NCI-H2196 treated with DMSO at 0.1 percent for 48 hours (cell line): ENCODE data around the gene B3GNT4.
"Not testable (repeated sequence)": the region's sequence is repeated elsewhere in the genome, so short reads cannot be mapped to it uniquely, and the experiment has no call there.

ENCODE experiments used
- DNase-seq: peaks from one replicate; lab custom pipeline; 2025; ENCODE audit not compliant: unreplicated experiment; lab: John Stamatoyannopoulos, UW

The B3GNT4 gene

DNA sequence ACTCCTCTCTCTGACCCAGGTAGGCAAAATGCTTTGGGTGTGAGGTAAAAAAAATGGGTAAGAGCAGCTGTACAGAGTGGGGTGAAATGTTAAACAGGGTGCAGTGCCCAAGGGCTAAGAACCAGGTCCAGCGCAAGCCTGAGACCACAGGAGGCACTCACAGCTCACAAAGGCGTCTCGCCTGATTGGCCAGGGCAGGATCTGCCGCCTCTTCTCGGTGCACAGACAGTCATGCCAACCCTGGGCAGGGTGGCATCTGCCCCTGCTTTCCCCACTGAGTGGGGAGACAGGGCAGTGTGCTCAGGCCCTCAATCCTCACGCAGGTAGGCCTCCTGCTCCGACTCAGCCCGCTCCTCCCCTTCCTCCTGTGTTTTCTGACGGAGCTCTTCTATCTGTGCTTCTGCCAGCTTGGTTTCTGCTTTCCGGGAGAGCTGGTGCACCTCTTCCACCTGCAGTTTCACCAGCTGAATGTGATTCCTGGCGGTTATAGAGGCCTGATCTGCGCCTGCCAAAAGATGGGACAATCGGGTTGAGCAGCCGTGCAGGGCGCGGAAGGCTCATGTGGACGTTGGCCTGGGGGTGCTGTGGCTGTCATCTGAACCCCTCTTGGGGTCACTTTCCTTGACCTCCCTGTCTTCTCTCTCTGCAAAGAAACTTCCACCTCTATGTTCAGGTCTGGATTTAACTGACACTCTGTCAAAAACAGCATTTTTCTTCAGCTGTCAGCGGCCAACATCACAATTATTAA is 4.7 kb downstream of the B3GNT4 start:
- DNase-seq, result no peak

- no peak for DNase-seq
Observed at GRCh38 chr12:122215771-122216170, 12.3 kb downstream of the B3GNT4 start.

- DNase-seq, result no peak
Observed at GRCh38 chr12:122216445-122216844, 12.9 kb downstream of the B3GNT4 start.

GRCh38 chr12:122225683-122226365 is 22.3 kb downstream of the B3GNT4 start, which contains the start of gene DIABLO:
Gene DIABLO, minus strand, starts transcription at chr12:122226052. Its CDS starts 38 bp downstream, at chr12:122226014.
- DNase-seq, result peak; percentile 99

DNA sequence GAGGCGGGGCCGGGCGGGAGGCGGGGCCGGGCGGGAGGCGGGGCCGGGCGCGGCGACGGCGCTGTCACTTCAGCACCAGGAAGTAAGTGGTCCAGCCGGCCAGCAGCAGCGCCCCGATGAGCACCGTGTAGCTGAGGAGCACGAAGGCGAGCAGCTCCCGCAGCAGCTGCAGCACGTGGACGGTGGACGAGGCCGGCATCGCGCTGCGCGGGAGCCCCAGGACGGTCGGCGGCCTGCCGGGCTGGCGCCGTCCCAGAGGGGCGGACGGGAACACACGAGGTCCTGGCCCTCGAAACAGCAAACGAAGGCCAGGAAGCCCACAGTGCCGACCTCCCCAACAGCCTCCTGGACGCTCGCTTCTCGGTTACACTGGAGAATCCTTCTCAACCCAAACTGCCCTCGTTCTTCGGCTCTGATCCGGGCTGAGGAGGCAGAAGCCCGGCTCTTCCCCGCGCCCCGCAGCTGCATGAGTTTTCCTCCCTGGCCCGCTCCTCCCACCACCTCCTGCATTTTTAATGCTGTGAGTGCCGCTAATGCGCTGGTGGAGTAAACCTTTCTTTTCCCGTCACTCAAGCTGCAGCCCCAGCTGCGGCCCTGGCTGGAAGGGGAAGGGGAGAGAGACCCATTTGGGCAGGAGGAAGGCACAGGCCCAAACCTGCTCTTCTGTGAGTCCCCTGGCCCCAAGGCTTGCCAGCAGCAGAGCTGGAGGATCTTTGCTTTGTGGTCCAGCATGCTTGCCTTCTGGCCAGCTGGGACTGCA is 23.0 kb downstream of the B3GNT4 start:
- no peak for DNase-seq

GRCh38 chr12:122227341-122227740 is 23.8 kb downstream of the B3GNT4 start:
- DNase-seq, result no peak

DNA sequence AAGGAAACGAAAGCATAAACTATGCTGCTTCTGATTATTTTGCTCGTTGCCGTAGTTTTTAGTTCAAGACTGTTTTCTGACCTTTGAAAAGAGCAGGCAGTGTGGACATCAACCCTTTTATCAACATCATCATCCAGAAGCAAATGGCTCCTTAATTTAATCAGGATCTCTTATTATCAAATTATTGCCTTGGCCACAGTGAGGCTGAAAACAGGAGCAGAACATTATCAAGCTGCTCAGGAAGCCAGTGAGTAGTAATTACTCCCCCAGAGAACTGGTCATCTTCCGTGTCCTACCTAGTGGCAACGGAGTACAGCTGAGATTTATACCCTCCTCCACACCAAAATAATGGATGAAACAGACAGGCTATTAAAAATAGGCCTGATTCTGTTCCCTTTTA is 24.6 kb downstream of the B3GNT4 start:
- DNase-seq, result no peak

GRCh38 chr12:122230798-122231197 is 27.3 kb downstream of the B3GNT4 start:
- no peak for DNase-seq

DNA sequence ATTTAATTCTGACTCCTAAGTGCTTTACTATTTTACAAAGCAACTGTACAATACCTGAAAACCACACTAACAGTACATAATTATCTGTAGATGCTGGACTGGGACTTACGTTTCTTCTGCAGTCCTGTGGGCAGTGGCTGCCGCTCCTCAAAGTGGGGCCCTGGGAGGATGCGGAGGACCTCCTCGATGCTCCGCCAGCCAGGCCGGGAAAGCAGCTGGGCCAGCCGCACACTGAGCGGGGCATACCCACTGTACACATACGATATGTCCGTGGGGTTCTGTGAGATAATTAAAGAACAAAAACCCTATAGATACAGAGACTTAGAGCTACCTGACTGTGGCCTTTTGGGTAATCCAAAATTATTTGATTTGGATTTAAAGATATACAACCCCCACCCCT is 29.2 kb downstream of the B3GNT4 start:
- DNase-seq, result no peak

DNA sequence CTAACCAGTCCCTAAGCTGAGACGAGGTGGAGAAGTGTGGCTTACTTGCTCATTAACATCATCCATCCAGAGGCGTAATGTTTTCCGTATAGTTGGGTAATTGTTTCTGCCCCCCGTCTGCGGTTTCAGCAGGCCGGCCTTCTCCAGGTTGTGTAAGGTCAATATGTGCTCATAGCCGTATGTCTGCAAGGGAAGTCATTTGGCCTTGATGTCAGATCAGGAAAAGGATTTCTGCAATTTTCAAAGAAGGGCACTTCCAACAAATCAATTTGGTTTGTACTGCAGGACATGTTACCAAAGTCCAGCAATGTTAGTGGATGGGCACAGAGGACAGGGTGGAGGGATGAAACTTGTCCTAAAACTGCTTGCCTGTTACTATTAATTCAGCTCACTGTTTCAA is 32.2 kb downstream of the B3GNT4 start:
- no peak for DNase-seq

GRCh38 chr12:122238861-122239260 is 35.4 kb downstream of the B3GNT4 start:
- DNase-seq, result no peak

DNA sequence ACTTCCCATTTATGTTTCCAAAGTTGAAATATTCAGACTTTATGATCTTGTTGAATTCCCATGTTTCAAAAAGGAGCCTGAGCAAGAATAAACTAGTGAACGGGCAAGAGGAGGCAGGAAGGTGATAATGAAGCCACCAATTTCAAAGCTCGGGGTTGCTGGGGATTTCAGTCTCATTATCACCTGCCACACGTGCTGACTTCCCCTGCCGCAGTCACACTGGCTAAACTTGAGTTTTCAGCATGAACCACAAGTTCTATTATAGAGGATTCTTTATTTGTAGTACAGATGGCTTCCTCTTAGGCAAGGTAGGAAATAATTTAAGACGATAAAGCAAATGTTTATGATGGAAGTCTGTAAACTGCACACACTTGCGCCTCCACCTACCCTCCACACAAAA is 40.5 kb downstream of the B3GNT4 start:
- DNase-seq, result no peak

GRCh38 chr12:122244565-122245371 is 41.3 kb downstream of the B3GNT4 start:
- DNase-seq, result no peak

GRCh38 chr12:122245553-122245952 is 42.0 kb downstream of the B3GNT4 start:
- no peak for DNase-seq

DNA sequence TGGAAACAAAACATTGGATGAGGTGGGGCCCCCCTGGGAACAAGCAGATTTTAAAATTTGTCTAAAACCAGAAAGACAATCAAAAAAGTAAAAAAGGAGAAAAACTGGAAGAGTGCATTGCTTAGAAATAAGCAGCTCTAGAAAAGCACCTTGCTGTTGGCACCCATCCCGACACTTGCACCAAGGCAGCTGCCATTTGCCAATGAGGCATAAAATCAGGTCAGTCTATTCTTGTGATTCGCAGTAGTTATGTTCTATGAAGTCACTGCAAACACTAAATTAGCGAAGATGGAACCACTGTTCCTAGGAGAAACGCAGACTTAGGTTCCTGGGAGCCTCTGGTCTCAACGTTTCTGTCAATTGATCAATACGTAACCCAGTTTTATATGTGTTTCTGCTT is 46.5 kb downstream of the B3GNT4 start:
- DNase-seq, result peak; percentile 28

GRCh38 chr12:122250536-122250935 is 47.0 kb downstream of the B3GNT4 start:
- no peak for DNase-seq

DNA sequence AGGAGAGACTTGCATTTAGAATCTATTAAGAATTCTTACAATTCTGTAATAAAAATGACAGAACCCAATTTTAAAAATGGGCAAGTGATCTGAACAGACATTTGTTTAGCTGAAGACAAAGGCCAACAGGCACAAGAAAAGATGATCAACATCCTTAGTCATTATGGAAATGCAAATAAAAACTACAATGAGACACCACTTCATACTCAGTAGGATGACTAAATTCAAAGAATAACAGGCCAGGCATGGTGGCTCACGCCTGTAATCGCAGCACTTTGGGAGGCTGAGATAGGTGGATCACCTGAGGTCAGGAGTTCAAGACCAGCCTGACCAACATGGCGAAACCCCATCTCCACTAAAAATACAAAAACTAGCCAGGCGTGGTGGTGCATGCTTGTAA is 55.0 kb downstream of the B3GNT4 start:
- not testable (repeated sequence) for DNase-seq
